ENCODE data around the gene PAH.
"Not testable (repeated sequence)": the region's sequence is repeated elsewhere in the genome, so short reads cannot be mapped to it uniquely, and the experiment has no call there.

Gene PAH

DNA sequence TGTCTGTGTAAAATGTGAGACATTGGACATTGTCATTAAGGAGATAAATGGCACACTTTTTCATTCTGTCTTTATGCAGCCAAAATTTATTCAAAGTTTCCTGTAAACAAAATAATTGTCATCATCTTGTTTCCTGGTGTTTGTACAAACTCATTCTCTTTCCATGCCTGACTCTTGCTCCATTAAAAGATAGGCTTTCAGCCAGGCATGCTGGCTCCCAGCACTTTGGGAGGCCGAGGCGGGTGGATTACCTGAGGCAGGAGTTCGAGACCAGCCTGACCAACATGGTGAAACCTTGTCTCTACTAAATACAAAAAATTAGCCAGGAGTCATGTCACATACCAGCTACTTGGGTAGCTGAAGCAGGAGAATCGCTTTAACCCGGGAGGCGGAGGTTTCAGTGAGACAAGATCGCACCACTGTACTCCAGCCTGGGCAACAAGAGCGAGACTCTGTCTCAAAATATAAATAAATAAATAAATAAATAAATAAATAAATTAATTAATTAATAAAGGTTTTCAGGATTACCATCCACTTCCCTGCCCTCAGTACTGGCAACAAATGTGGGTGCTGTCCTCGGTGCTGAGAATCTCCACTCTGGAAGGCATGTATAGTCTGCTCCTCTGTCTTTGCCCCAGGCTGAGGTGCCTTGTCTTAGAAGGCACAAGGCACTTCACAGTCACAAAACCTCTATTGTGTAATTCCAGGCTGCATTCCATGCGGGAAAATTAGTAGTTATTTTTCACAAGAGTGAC, 83.2 kb downstream of the PAH start:
- Histone ChIP-seq H3K4me1 (ENCODE audit: control insufficient read depth, insufficient read depth, low read length) (no peaks in the 10 kb centered on the region), H3K27ac (ENCODE audit: insufficient read depth, low read depth, low read length, poor library complexity, severe bottlenecking) (no peak overlapping the region), H3K9me3 (ENCODE audit: control insufficient read depth, low read length) (no peaks in the 10 kb centered on the region), H3K36me3 (ENCODE audit: control insufficient read depth, insufficient read depth, low read length) (no peaks in the 10 kb centered on the region), H3K27me3 (ENCODE audit: control insufficient read depth, insufficient read depth, low read length, poor library complexity, severe bottlenecking) (no peaks in the 10 kb centered on the region), H3K4me3 (ENCODE audit: insufficient read depth, low read depth, low read length) (no peak overlapping the region)
- WGBS, 2 experiments, result 73 to 78% methylated on average over 8 of the region's 10 CpGs

DNA sequence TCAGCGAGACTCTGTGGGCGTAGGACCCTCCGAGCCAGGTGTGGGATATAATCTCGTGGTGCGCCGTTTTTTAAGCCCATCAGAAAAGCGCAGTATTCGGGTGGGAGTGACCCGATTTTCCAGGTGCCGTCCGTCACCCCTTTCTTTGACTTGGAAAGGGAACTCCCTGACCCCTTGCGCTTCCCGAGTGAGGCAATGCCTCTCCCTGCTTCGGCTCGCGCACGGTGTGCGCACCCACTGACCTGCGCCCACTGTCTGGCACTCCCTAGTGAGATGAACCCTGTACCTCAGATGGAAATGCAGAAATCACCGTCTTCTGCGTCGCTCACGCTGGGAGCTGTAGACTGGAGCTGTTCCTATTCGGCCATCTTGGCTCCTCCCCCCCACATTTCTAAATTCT, 84.2 kb downstream of the PAH start:
- not testable (repeated sequence) for H3K36me3 ChIP-seq (ENCODE audit: control insufficient read depth, insufficient read depth, low read length); H3K4me3 ChIP-seq (ENCODE audit: insufficient read depth, low read depth, low read length)
- WGBS, 2 experiments, result 61 to 71% methylated on average over 19 to 22 of the region's 24 CpGs

DNA sequence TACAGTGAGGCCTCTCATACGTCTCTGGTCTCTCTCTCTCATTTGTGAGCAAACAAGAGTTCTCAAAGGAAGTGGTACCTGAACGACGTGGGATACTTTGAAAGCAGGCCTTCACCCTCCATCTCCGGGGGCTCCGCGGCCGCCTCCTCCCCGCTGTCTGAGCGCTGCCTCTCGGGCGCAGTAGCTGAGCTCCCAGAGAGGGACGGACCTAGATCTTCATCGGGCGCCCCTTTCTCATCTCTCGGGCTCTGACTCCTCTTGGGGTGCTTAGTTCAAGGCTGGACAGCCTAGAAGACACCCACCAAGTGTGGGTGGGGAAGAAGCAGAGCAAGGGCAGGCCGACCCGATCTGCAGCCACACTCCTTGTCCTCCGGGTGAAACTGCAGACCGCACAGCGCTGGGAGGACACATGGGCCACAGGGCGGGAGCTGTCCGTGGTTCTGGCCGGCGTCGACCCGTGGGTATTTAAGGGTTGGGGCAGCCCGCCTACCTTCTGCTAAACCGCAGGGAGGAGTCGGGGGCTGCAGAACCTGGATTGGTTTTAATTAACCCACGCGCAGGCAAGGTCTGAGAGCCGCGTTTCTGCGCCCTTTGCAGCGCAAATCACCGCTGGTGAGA, 92.7 kb downstream of the PAH start:
- Histone ChIP-seq H3K4me1 (ENCODE audit: control insufficient read depth, insufficient read depth, low read length) (peaks cover 5% of the 10 kb centered on the region), H3K36me3 (ENCODE audit: control insufficient read depth, insufficient read depth, low read length) (no peaks in the 10 kb centered on the region), H3K27me3 (ENCODE audit: control insufficient read depth, insufficient read depth, low read length, poor library complexity, severe bottlenecking) (peaks cover 49% of the 10 kb centered on the region), H3K9me3 (ENCODE audit: control insufficient read depth, low read length) (no peaks in the 10 kb centered on the region), H3K27ac (ENCODE audit: insufficient read depth, low read depth, low read length, poor library complexity, severe bottlenecking) (no peak overlapping the region), H3K4me3 (ENCODE audit: insufficient read depth, low read depth, low read length) (no peak overlapping the region)
- WGBS, 2 experiments, result 8 to 9% methylated on average over 36 of the region's 36 CpGs

More for the DNA sequence above, 84.2 kb downstream of the PAH start:
- not testable (repeated sequence) for H3K27ac ChIP-seq (ENCODE audit: insufficient read depth, low read depth, low read length, poor library complexity, severe bottlenecking); H3K9me3 ChIP-seq (ENCODE audit: control insufficient read depth, low read length); H3K27me3 ChIP-seq (ENCODE audit: control insufficient read depth, insufficient read depth, low read length, poor library complexity, severe bottlenecking); H3K4me1 ChIP-seq (ENCODE audit: control insufficient read depth, insufficient read depth, low read length)

DNA sequence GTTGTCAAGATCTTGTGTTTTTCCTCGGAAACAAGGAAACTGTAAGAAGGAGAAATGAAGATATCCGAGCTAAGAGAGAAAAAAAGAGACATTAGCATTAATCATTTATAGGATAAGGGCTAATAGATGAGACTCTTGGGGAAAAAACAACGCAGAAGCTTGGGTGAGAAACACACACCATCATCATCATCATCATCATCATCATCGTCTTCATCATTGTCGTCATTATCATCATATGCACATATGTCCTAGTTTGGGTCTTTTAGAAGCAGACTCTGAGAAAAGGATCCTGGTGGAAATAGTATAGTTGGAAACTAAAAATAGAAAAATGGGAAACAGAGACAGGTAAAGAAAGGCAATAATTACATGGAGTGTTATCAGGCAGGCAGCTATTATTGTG, 95.9 kb downstream of the PAH start:
- Histone ChIP-seq H3K4me3 (ENCODE audit: insufficient read depth, low read depth, low read length) (no peak overlapping the region), H3K27me3 (ENCODE audit: control insufficient read depth, insufficient read depth, low read length, poor library complexity, severe bottlenecking) (peaks cover 47% of the 10 kb centered on the region), H3K4me1 (ENCODE audit: control insufficient read depth, insufficient read depth, low read length) (peaks cover 5% of the 10 kb centered on the region), H3K27ac (ENCODE audit: insufficient read depth, low read depth, low read length, poor library complexity, severe bottlenecking) (no peak overlapping the region), H3K36me3 (ENCODE audit: control insufficient read depth, insufficient read depth, low read length) (no peaks in the 10 kb centered on the region), H3K9me3 (ENCODE audit: control insufficient read depth, low read length) (no peaks in the 10 kb centered on the region)
- 84 to 92% methylated on average over 4 to 5 of the region's 5 CpGs for WGBS, 2 experiments

DNA sequence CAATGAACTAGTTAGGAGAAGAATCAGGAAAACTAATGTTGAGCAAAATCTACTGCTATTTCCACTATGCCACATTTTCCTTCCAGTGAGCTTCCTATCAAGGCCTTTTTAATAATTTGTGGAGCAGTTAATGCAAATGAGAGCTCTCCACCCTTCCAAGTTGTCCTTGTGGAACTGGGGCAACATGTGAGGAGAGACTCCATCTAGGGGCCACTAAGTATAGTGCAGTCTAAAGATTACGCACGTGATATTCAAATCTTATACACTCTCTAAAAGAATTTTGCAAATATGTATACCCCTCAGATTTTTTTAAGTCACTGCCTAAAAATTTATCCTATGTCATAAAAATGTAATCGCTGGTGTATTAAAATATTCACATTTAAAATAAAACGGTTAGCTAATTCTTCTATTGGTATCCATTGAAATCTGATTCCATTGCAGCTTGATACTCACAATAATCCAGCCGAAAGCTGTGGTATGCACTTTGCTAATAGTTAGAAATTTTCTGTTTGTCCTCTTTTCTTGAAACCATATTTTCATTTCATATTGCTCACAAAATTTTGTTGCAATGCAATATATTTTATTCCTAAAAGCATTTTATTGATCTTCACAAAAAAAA, 100.1 kb downstream of the PAH start:
- Histone ChIP-seq H3K36me3 (ENCODE audit: control insufficient read depth, insufficient read depth, low read length) (no peaks in the 10 kb centered on the region), H3K27me3 (ENCODE audit: control insufficient read depth, insufficient read depth, low read length, poor library complexity, severe bottlenecking) (peaks cover 7% of the 10 kb centered on the region), H3K4me3 (ENCODE audit: insufficient read depth, low read depth, low read length) (no peak overlapping the region), H3K4me1 (ENCODE audit: control insufficient read depth, insufficient read depth, low read length) (peaks cover 6% of the 10 kb centered on the region), H3K27ac (ENCODE audit: insufficient read depth, low read depth, low read length, poor library complexity, severe bottlenecking) (no peak overlapping the region), H3K9me3 (ENCODE audit: control insufficient read depth, low read length) (no peaks in the 10 kb centered on the region)
- WGBS, 2 experiments, result 13 to 33% methylated on average over 3 of the region's 5 CpGs

DNA sequence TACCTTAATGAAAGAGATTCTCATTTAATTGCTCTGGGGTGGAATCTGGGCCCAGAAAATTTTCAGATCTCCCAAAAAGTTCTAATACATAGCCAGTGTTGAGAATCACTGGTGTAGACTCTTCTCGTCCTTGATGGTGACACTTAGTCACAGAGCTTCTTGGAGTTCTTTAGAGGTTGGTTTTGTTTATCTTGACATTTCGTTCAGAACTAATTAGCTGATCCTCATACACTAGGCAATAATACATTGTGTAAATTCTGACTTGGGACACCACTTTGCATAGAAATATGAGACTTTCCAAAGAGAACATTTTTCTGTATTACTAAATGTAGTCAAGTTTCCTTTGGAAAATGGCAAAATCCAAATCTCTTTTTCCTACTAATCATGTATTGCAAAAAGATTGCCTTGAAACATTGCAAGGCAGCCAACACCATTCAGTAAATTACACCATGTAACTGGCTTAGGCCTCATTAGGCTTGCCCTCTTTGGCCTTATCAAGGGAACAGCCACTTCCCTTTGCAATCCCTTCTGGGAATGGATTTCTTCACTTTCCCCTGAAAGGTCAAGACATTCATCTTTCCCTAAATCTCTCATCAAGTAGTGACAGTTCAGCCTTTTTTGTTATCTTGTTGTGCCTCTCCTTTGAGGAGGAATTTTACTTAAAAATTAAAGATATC, 102.2 kb downstream of the PAH start:
- Histone ChIP-seq H3K4me1 (ENCODE audit: control insufficient read depth, insufficient read depth, low read length) (peaks cover 6% of the 10 kb centered on the region), H3K36me3 (ENCODE audit: control insufficient read depth, insufficient read depth, low read length) (no peaks in the 10 kb centered on the region), H3K27me3 (ENCODE audit: control insufficient read depth, insufficient read depth, low read length, poor library complexity, severe bottlenecking) (no peaks in the 10 kb centered on the region), H3K27ac (ENCODE audit: insufficient read depth, low read depth, low read length, poor library complexity, severe bottlenecking) (no peak overlapping the region), H3K4me3 (ENCODE audit: insufficient read depth, low read depth, low read length) (no peak overlapping the region), H3K9me3 (ENCODE audit: control insufficient read depth, low read length) (no peaks in the 10 kb centered on the region)
- 100% methylated on average over 1 to 2 of the region's 2 CpGs for WGBS, 2 experiments

DNA sequence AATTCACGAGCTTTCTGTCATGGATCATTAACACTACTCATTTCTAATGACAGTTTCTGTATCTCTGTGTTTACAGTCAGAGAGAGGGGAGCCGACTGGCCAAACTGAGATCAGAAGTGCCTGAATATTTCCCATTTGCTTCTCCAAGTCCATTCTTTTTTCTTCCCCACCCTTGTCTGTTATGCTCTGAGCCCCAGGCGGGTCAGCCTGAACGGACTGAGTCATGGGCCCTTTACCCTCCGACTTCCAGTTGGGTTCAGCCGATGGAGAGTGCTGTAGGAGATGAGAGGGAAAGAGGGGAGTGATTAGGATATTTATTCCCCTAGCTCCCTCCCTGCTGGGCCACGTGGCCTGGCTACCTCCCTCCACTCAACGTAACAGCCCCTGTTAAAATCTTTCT, 104.7 kb downstream of the PAH start:
- Histone ChIP-seq H3K27me3 (ENCODE audit: control insufficient read depth, insufficient read depth, low read length, poor library complexity, severe bottlenecking) (no peaks in the 10 kb centered on the region), H3K4me3 (ENCODE audit: insufficient read depth, low read depth, low read length) (no peak overlapping the region), H3K27ac (ENCODE audit: insufficient read depth, low read depth, low read length, poor library complexity, severe bottlenecking) (no peak overlapping the region), H3K9me3 (ENCODE audit: control insufficient read depth, low read length) (no peaks in the 10 kb centered on the region), H3K4me1 (ENCODE audit: control insufficient read depth, insufficient read depth, low read length) (peaks cover 6% of the 10 kb centered on the region), H3K36me3 (ENCODE audit: control insufficient read depth, insufficient read depth, low read length) (no peaks in the 10 kb centered on the region)
- WGBS, 2 experiments, result 60 to 64% methylated on average over 6 to 8 of the region's 8 CpGs

DNA sequence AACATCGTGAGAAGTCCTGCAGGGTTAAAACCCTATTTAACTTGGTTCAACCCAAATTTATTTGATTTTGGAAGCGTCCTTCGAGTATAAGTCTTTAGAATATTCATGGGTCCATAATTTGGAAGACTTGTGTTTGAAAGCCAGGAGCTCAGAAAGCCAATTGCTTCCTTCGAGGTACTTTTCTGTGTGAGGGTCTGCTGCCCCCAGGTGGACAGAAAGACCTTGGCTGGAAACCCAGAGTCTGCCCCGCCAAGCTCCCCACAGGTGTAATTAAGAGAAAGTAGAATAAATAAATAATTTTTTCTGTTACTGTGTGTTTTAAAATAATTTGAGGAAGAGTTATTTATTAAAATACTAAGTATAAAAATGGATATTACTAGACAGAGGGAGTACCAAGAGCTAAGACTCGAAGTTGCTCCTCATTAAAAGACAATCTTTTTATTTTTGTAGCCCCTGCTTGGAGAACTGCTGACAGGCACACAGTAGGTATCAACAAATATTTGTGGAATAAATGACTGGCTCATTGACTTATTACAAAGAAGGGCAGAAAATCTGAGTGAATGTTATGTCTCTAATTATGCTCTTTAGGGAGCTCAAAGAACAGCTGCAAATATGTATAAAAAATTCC, 105.8 kb downstream of the PAH start:
- Histone ChIP-seq H3K36me3 (ENCODE audit: control insufficient read depth, insufficient read depth, low read length) (no peaks in the 10 kb centered on the region), H3K27me3 (ENCODE audit: control insufficient read depth, insufficient read depth, low read length, poor library complexity, severe bottlenecking) (no peaks in the 10 kb centered on the region), H3K27ac (ENCODE audit: insufficient read depth, low read depth, low read length, poor library complexity, severe bottlenecking) (no peak overlapping the region), H3K4me1 (ENCODE audit: control insufficient read depth, insufficient read depth, low read length) (peaks cover 6% of the 10 kb centered on the region), H3K9me3 (ENCODE audit: control insufficient read depth, low read length) (no peaks in the 10 kb centered on the region), H3K4me3 (ENCODE audit: insufficient read depth, low read depth, low read length) (no peak overlapping the region)
- WGBS, 2 experiments, result 45% methylated on average over 6 of the region's 6 CpGs

DNA sequence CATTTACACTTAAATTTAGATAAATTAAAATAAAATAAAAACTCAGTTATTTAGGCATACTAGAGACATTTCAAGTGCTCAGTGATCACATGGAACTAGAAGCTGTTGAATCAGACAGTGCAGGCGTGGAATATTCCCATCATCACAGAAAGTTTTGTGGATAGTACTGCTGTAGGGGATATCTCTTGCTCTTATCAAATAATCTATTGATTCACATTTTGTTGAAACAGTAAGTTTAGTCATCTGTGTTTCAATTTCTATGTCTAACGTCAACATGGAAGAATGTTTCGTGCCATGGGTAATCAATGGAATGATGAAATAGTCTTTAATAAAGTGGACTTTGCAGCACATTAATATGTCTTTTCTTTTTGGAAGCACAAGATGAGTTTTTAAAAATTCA, 108.6 kb downstream of the PAH start:
- Histone ChIP-seq H3K27me3 (ENCODE audit: control insufficient read depth, insufficient read depth, low read length, poor library complexity, severe bottlenecking) (no peaks in the 10 kb centered on the region), H3K9me3 (ENCODE audit: control insufficient read depth, low read length) (no peaks in the 10 kb centered on the region), H3K36me3 (ENCODE audit: control insufficient read depth, insufficient read depth, low read length) (no peaks in the 10 kb centered on the region), H3K4me1 (ENCODE audit: control insufficient read depth, insufficient read depth, low read length) (no peaks in the 10 kb centered on the region), H3K27ac (ENCODE audit: insufficient read depth, low read depth, low read length, poor library complexity, severe bottlenecking) (no peak overlapping the region), H3K4me3 (ENCODE audit: insufficient read depth, low read depth, low read length) (no peak overlapping the region)
- 96 to 98% methylated on average over 3 of the region's 3 CpGs for whole genome bisulfite sequencing, 2 experiments

DNA sequence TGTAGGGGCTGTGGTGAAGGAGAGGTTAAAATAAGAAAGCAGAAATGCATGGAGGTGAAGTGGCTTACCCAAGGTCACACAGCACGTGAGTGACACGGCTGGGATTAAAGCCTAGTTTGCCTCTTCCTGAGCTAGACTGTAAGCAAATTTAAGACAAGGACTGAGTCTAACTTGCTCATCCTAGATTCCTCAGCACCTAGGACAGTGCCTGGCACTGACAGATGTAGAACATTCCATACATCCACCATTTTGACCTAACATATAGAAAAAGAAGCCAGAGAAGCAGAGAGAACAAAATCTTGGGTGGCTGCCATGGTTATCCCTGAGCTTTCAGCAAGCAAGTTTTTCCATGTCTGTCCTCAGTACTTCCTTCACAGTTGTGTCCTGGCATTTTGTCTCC, 110.5 kb downstream of the PAH start:
- 86 to 91% methylated on average over 2 of the region's 2 CpGs for WGBS, 2 experiments
- H3K36me3 ChIP-seq (ENCODE audit: control insufficient read depth, insufficient read depth, low read length), result no peaks in the 10 kb centered on the region
- H3K27me3 ChIP-seq (ENCODE audit: control insufficient read depth, insufficient read depth, low read length, poor library complexity, severe bottlenecking), result no peaks in the 10 kb centered on the region
- H3K27ac ChIP-seq (ENCODE audit: insufficient read depth, low read depth, low read length, poor library complexity, severe bottlenecking), result no peak overlapping the region
- H3K4me3 ChIP-seq (ENCODE audit: insufficient read depth, low read depth, low read length), result no peak overlapping the region
- no peaks in the 10 kb centered on the region for H3K9me3 ChIP-seq (ENCODE audit: control insufficient read depth, low read length)
- H3K4me1 ChIP-seq (ENCODE audit: control insufficient read depth, insufficient read depth, low read length), result no peaks in the 10 kb centered on the region

All from ectodermal cell (in vitro differentiated cells).